K562 (cell line): ENCODE data around the gene DCUN1D4. TPM values are rescaled to one million over a fixed set of nuclear protein-coding genes. Genes with fewer than 3 reads are reported as not detected.
"Not testable (repeated sequence)": the region's sequence is repeated elsewhere in the genome, so short reads cannot be mapped to it uniquely, and the experiment has no call there.

Experiments used
- ATAC-seq: fragments of 200-7000 bp; cut with Tn5 transposase; 3 replicates; pipeline ENCODE4 v1.9.1; 2020; ENCODE audit warnings: moderate library complexity
- BruUV-seq: library from RNA; stranded (reverse); fragments of 400-500 nt; replicated peaks from 2 replicates; lab custom pipeline; 2021; lab: Mats Ljungman, UMichigan
- CTCF ChIA-PET: fragments of 300-600 bp; formaldehyde crosslinking; extraction: SDS; loops from one replicate; lab custom pipeline; 2021; ENCODE audit warnings: low intra/inter-chr PET ratio; lab: Yijun Ruan, JAX
- POLR2A ChIA-PET: fragments of 300-600, 350-650 bp; sonication (Branson Sonifier 250); formaldehyde crosslinking; extraction: SDS; loops from one replicate; lab custom pipeline; 2021; ENCODE audit warnings: antibody characterized with exemption, inconsistent platforms; lab: Yijun Ruan, JAX
- DNase-seq, 4 experiments: peaks; one replicate each; pipeline versions ENCODE4 v3.0.0 to v3.0.0-alpha.2; 2011 to 2018; ENCODE audit warnings: low spot score in 3 of 4, mixed read lengths in 3 of 4; ENCODE audit errors: extremely low read depth in 1 of 4
- FAIRE-seq: peaks from 2 replicates; lab custom pipeline; 2011; peaks lifted over from hg19 to GRCh38; lab: Jason Lieb, UNC
- H2AFZ ChIP-seq: 2 replicates; pipeline ENCODE4 v1.6.0; 2011; ENCODE audit warnings: low read depth, low read length, control low read depth, inconsistent platforms
- H3K27ac ChIP-seq: fragments of 200-600 bp; 3 replicates; pipeline ENCODE4 v1.8.0; 2011; ENCODE audit warnings: low read depth, mild to moderate bottlenecking, control low read depth, inconsistent platforms, low read length, moderate library complexity, mixed read lengths; ENCODE audit errors: extremely low read depth
- H3K27me3 ChIP-seq, 2 experiments: fragments of 300-600 bp in 1 of 2; 2 replicates in 1 of 2; 3 replicates in 1 of 2; pipeline versions ENCODE4 v1.6.0 to v1.8.0; 2011; ENCODE audit warnings: inconsistent platforms in 2 of 2, low read length in 2 of 2, mild to moderate bottlenecking in 1 of 2, mixed read lengths in 1 of 2, moderate library complexity in 1 of 2; ENCODE audit not compliant: control insufficient read depth in 2 of 2, insufficient read depth in 2 of 2
- H3K36me3 ChIP-seq: fragments of 300-600 bp; 3 replicates; pipeline ENCODE4 v1.8.0; 2011; ENCODE audit warnings: mild to moderate bottlenecking, low read length, inconsistent platforms; ENCODE audit not compliant: control insufficient read depth, insufficient read depth
- H3K4me1 ChIP-seq, 2 experiments: fragments of 200-600 bp in 1 of 2; replicated peaks in 1 of 2; 2 replicates in 1 of 2; 3 replicates in 1 of 2; pipeline versions ENCODE4 v1.5.1 to v1.8.0; 2011; ENCODE audit warnings: inconsistent platforms in 2 of 2, low read length in 2 of 2, mild to moderate bottlenecking in 1 of 2, mixed read lengths in 1 of 2, moderate library complexity in 1 of 2; ENCODE audit not compliant: control insufficient read depth in 2 of 2, insufficient read depth in 2 of 2
- H3K4me2 ChIP-seq: 2 replicates; pipeline ENCODE4 v1.6.1; 2011; ENCODE audit warnings: low read length, control low read depth, inconsistent platforms, mixed read lengths; ENCODE audit not compliant: insufficient read depth
- H3K4me3 ChIP-seq: fragments of 200-600 bp; sonication (generic), shearing (Covaris generic); 2 replicates; pipeline ENCODE4 v1.5.1; 2016; ENCODE audit warnings: control low read depth, inconsistent platforms
- H3K79me2 ChIP-seq: fragments of 200-600 bp; 3 replicates; pipeline ENCODE4 v1.8.0; 2011; ENCODE audit warnings: low read length, inconsistent platforms; ENCODE audit not compliant: control insufficient read depth, insufficient read depth
- H3K9ac ChIP-seq, 2 experiments: 2 replicates each; pipeline versions ENCODE4 v1.6.0 to v1.6.1; 2011; ENCODE audit warnings: low read depth in 2 of 2, low read length in 2 of 2, control low read depth in 1 of 2, inconsistent platforms in 1 of 2, mild to moderate bottlenecking in 1 of 2, mixed read lengths in 1 of 2; ENCODE audit not compliant: insufficient read depth in 1 of 2
- H3K9me1 ChIP-seq: one replicate; pipeline ENCODE4 v1.6.0; 2011; ENCODE audit warnings: inconsistent platforms, mild to moderate bottlenecking, low read length, moderate library complexity; ENCODE audit not compliant: control insufficient read depth, insufficient read depth
- H3K9me3 ChIP-seq: replicated peaks from 2 replicates; pipeline ENCODE4 v1.5.1; 2011; ENCODE audit warnings: low read depth, low read length, inconsistent platforms; ENCODE audit not compliant: control insufficient read depth, insufficient read depth
- H4K20me1 ChIP-seq: replicated peaks from 2 replicates; pipeline ENCODE4 v1.6.1; 2011; ENCODE audit warnings: low read length, inconsistent platforms, mixed read lengths; ENCODE audit not compliant: control insufficient read depth, insufficient read depth
- ZC3H4 ChIP-seq: sonication (generic); formaldehyde crosslinking; IDR thresholded peaks from 2 replicates; pipeline ENCODE4 v1.9.0; 2021; ENCODE audit warnings: missing genetic modification reagents, borderline replicate concordance
- WGBS: fragments of 100-300 bp; shearing (Covaris generic); methylation state at CpG from one replicate; pipeline ENCODE4 v1.1.6; 2016; ENCODE audit warnings: low coverage, mixed read lengths; ENCODE audit not compliant: insufficient coverage; ENCODE audit errors: missing lambda C conversion rate; 5-methylcytosine and 5-hydroxymethylcytosine counted together
- in situ Hi-C: fragments of 300-500 bp; cut with MboI; formaldehyde crosslinking; loops from 4 replicates; pipeline ENCODE4 v1.15.0; 2018; ENCODE audit warnings: inconsistent platforms, mixed read lengths
- intact Hi-C: fragments of 100-400 bp; cut with micrococcal nuclease; formaldehyde crosslinking; loops from 2 replicates; pipeline ENCODE4 v1.14.2; 2022
- polyA plus RNA-seq, 8 experiments: library from polyadenylated mRNA; depleted of rRNA in 4 of 8; stranded (reverse) in 5 of 8; unstranded in 3 of 8; fragments of >200 nt; fragmentation: Nextera tagmentation in 2 of 8; fragmentation: Illumina TruSeq in 1 of 8; extraction: Ambion mirVana in 2 of 8; extraction: Trizol in 1 of 8; gene quantifications; 2 replicates each; pipeline versions ENCODE4 v1.2.1 to v1.2.3, GENCODE V29; 2011 to 2014; ENCODE audit warnings: inconsistent platforms in 1 of 8, missing spikeins in 1 of 8
- total RNA-seq, 7 experiments: library from RNA; depleted of rRNA in 6 of 7; stranded (reverse); fragments of >200 nt in 6 of 7; fragmentation: Illumina TruSeq in 2 of 7; extraction: Trizol in 2 of 7; gene quantifications; 2 replicates each; pipeline versions ENCODE4 v1.2.1 to v1.2.3, GENCODE V29; 2011 to 2021; ENCODE audit warnings: low replicate concordance in 1 of 7
- TF ChIP-seq, protein P1 (sequence below): fragments of 250-450 bp; sonication (Bioruptor Pico); IDR thresholded peaks from 2 replicates; pipeline ENCODE4 v1.5.0; 2020; ENCODE audit warnings: mild to moderate bottlenecking
- TF ChIP-seq, protein P2 (sequence below): sonication (generic); formaldehyde crosslinking; IDR thresholded peaks from 2 replicates; pipeline ENCODE4 v1.8.0; 2022; ENCODE audit warnings: missing genetic modification reagents, mild to moderate bottlenecking, moderate library complexity, borderline replicate concordance

DCUN1D4 gene
- total and polyA plus RNA-seq, 9 of the 15 experiments (the other 6 are each of a cell fraction or from before 2014, with no cell fraction given): 15.1 to 73.5 (median 23.0) TPM

DNA sequence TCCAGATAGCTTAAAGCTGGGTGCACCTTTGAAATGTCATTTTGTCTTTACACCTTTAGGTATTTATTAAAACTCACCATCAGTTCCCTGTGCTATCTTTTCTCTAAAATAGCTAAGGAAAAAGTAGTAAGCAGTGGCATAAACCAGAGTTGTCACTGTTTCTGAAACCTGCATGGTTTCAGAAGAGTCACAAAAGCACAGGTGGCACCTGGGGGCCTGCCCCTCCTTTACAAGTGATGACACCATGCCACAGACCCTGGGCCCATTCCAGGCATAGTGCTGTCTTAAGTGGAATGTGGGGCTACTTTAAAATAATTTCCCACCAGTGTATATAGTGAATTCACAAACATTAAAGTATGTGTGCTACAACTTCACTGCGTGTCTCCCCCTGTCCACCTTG, 47.8 kb downstream of the DCUN1D4 start:
- DNase-seq: no peak
- no peaks in the 10 kb centered on the region for H3K9me3 ChIP-seq
- no peaks in the 10 kb centered on the region for H4K20me1 ChIP-seq
- 100% methylated on average over 1 of the region's 1 CpG for WGBS
- H3K9ac ChIP-seq: no peak overlapping the region
- H3K27me3 ChIP-seq: no peaks in the 10 kb centered on the region
- no peak overlapping the region for H3K4me3 ChIP-seq
- no peak overlapping the region for H3K27ac ChIP-seq
- in situ Hi-C loops: no loop called here
- no peaks in the 10 kb centered on the region for H3K9me1 ChIP-seq
- TF ChIP-seq, protein P1, sequence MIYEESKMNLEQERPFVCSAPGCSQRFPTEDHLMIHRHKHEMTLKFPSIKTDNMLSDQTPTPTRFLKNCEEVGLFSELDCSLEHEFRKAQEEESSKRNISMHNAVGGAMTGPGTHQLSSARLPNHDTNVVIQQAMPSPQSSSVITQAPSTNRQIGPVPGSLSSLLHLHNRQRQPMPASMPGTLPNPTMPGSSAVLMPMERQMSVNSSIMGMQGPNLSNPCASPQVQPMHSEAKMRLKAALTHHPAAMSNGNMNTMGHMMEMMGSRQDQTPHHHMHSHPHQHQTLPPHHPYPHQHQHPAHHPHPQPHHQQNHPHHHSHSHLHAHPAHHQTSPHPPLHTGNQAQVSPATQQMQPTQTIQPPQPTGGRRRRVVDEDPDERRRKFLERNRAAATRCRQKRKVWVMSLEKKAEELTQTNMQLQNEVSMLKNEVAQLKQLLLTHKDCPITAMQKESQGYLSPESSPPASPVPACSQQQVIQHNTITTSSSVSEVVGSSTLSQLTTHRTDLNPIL (CRISPR knock-in tag): no peak
- TF ChIP-seq, protein P2, sequence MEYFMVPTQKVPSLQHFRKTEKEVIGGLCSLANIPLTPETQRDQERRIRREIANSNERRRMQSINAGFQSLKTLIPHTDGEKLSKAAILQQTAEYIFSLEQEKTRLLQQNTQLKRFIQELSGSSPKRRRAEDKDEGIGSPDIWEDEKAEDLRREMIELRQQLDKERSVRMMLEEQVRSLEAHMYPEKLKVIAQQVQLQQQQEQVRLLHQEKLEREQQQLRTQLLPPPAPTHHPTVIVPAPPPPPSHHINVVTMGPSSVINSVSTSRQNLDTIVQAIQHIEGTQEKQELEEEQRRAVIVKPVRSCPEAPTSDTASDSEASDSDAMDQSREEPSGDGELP (CRISPR knock-in tag): no peak
- no peak for TF ChIP-seq ZC3H4 (CRISPR knock-in tag)
- intact Hi-C loops: no loop called here
- H3K79me2 ChIP-seq: no peaks in the 10 kb centered on the region
- no TSS peak for BruUV-seq
- POLR2A ChIA-PET: interaction anchor here (1.3 kb wide), 1 partner anchor 47 kb away, joined by 3 read pairs; no protein-coding TSS in a partner anchor
- no peak for ATAC-seq
- H2AFZ ChIP-seq: no peak overlapping the region
- H3K4me2 ChIP-seq: no peak overlapping the region
- CTCF ChIA-PET: no interaction called here
- no peak for FAIRE-seq
- peaks cover 66% of the 10 kb centered on the region; the same call in 2 of the 3 replicates for H3K36me3 ChIP-seq
- no peaks in the 10 kb centered on the region; a peak in 1 of 5 replicates for H3K4me1 ChIP-seq

DNA sequence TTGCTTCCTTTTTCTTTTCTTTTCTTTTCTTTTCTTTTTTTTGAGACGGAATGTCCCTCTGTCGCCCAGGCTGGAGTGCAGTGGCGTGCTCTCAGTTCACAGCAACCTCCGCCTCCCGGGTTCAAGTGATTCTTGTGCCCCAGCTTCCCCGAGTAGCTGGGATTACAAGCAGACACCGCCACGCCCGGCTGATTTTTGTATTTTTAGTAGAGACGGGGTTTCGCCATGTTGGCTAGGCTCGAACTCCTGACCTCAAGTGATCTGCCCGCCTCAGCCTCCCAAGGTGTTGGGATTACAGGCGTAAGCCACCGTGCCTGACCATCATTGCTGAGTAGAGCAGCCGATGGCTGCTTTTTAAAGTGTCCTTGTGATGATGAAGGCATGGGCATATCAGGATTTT, 50.4 kb downstream of the DCUN1D4 start:
- intact Hi-C loops, DNase-seq, H2AFZ ChIP-seq, H4K20me1 ChIP-seq, H3K4me3 ChIP-seq, BruUV-seq, CTCF ChIA-PET, FAIRE-seq, H3K4me1 ChIP-seq, in situ Hi-C loops, H3K4me2 ChIP-seq, H3K79me2 ChIP-seq, H3K27me3 ChIP-seq, POLR2A ChIA-PET, H3K9me1 ChIP-seq, ATAC-seq, H3K27ac ChIP-seq, H3K9me3 ChIP-seq, H3K9ac ChIP-seq: not testable (repeated sequence)
- 84% methylated on average over 8 of the region's 16 CpGs for WGBS
- peaks cover 62% of the 10 kb centered on the region; the same call in 2 of the 3 replicates for H3K36me3 ChIP-seq
